ENCODE measurements around the gene NME5. TPM values are rescaled to one million over a fixed set of nuclear protein-coding genes. Genes with fewer than 3 reads are reported as not detected.

Gene NME5
- total RNA-seq, 2 donors from 2014 or later = 1.0 to 3.8 TPM

- peak in 1 of 2 donors; percentile 28 for TF ChIP-seq CTCF (IDR thresholded peaks at IDR 0.05)
- Histone ChIP-seq H3K4me3 (no peak overlapping the region), H3K36me3 (peaks cover 9% of the 10 kb centered on the region), H3K4me1 (peaks cover 0 to 19% of the 10 kb centered on the region in 2 donors), H3K27ac (no peak overlapping the region), H3K27me3 (no peaks in the 10 kb centered on the region), H3K9me3 (no peaks in the 10 kb centered on the region)
- no peak for DNase-seq (ENCODE audit: low spot score)
Measured at GRCh38 chr5:138180183-138180782, 41.1 kb upstream of the NME5 start.

GRCh38 chr5:138179277-138179857, 40.1 kb upstream of the NME5 start:
- no peak for DNase-seq (ENCODE audit: low spot score)
- H3K36me3 ChIP-seq = peaks cover 16% of the 10 kb centered on the region
- H3K27ac ChIP-seq = no peak overlapping the region
- no peak for TF ChIP-seq CTCF (IDR thresholded peaks at IDR 0.05)
- H3K9me3 ChIP-seq = no peaks in the 10 kb centered on the region
- peaks cover 0 to 19% of the 10 kb centered on the region in 2 donors for H3K4me1 ChIP-seq
- H3K4me3 ChIP-seq = peak overlapping the region; percentile 77 to 94
- H3K27me3 ChIP-seq = no peaks in the 10 kb centered on the region

- DNase-seq (ENCODE audit: low spot score) = peak; percentile 98
- Histone ChIP-seq H3K4me1 (peaks cover 0 to 19% of the 10 kb centered on the region in 2 donors), H3K27me3 (no peaks in the 10 kb centered on the region), H3K9me3 (no peaks in the 10 kb centered on the region), H3K36me3 (peaks cover 23% of the 10 kb centered on the region), H3K4me3 (peak within 1 kb of the TSS; percentile 77 to 94), H3K27ac (peak within 1 kb of the TSS; percentile 89 to 91)
- no peak for TF ChIP-seq CTCF (IDR thresholded peaks at IDR 0.05)
Measured at GRCh38 chr5:138178516-138179276, 39.5 kb upstream of the NME5 start, which contains the start of the genes BRD8 and KIF20A. Gene BRD8 (minus strand): TSS chr5:138178630. CDS start chr5:138178614, 16 bp downstream. Gene KIF20A (plus strand): TSS chr5:138179112. CDS start chr5:138179681, 569 bp downstream.

- peaks cover 30% of the 10 kb centered on the region for H3K36me3 ChIP-seq
- DNase-seq (ENCODE audit: low spot score) = no peak
- H3K27me3 ChIP-seq = no peaks in the 10 kb centered on the region
- peak overlapping the region; percentile 89 to 91 for H3K27ac ChIP-seq
- TF ChIP-seq CTCF (IDR thresholded peaks at IDR 0.05) = no peak
- H3K9me3 ChIP-seq = no peaks in the 10 kb centered on the region
- peaks cover 0 to 19% of the 10 kb centered on the region in 2 donors for H3K4me1 ChIP-seq
- H3K4me3 ChIP-seq = peak overlapping the region; percentile 77 to 94
Measured at GRCh38 chr5:138177941-138178515, 38.8 kb upstream of the NME5 start.

- Histone ChIP-seq H3K36me3 (peaks cover 93% of the 10 kb centered on the region), H3K27ac (no peak overlapping the region), H3K4me3 (no peak overlapping the region), H3K4me1 (no peaks in the 10 kb centered on the region), H3K9me3 (no peaks in the 10 kb centered on the region), H3K27me3 (no peaks in the 10 kb centered on the region)
- TF ChIP-seq CTCF (IDR thresholded peaks at IDR 0.05) = no peak
- DNase-seq (ENCODE audit: low spot score) = no peak
Measured at GRCh38 chr5:138170299-138170698, 31.1 kb upstream of the NME5 start.

All from right atrium auricular region (tissue), 2 donors.